GM21515 (cell line): ENCODE data around the gene SP7.

ENCODE experiments used
- ATAC-seq: cut with Tn5 transposase; IDR thresholded peaks from one replicate; pipeline ENCODE4 v1.9.1; 2021; ENCODE audit not compliant: unreplicated experiment

The SP7 gene

GRCh38 chr12:53279283-53279869, 56.8 kb downstream of the SP7 start:
- ATAC-seq = no peak

- no peak for ATAC-seq
These were observed 58.2 kb downstream of the SP7 start for GRCh38 chr12:53277981-53278380.
